HG03060 (cell line): ENCODE measurements around the gene DNAAF9.
A peak's percentile ranks its signal among the peaks of the same experiment; 100 is the strongest.
"Not testable (repeated sequence)": the region's sequence is repeated elsewhere in the genome, so short reads cannot be mapped to it uniquely, and the experiment has no call there.

Experiments
- ATAC-seq: cut with Tn5 transposase; IDR thresholded peaks from one replicate; pipeline ENCODE4 v1.9.1; 2021; ENCODE audit warnings: low read depth, moderate number of reproducible peaks; ENCODE audit not compliant: unreplicated experiment

Gene DNAAF9

GRCh38 chr20:3407040-3407770 is at the start of gene DNAAF9:
Gene DNAAF9, minus strand, starts transcription at chr20:3407669. Its CDS starts 112 bp downstream, at chr20:3407557.
- ATAC-seq: no peak

GRCh38 chr20:3456648-3457047 is 49.2 kb upstream of the DNAAF9 start:
- ATAC-seq: no peak

- ATAC-seq: no peak
Observed at GRCh38 chr20:3454831-3455230, 47.4 kb upstream of the DNAAF9 start.

GRCh38 chr20:3452690-3453089 is 45.2 kb upstream of the DNAAF9 start:
- no peak for ATAC-seq

GRCh38 chr20:3452136-3452535 is 44.7 kb upstream of the DNAAF9 start:
- no peak for ATAC-seq

GRCh38 chr20:3449319-3449718 is 41.9 kb upstream of the DNAAF9 start:
- no peak for ATAC-seq

GRCh38 chr20:3447321-3447720 is 39.9 kb upstream of the DNAAF9 start:
- no peak for ATAC-seq

- ATAC-seq: no peak
Observed at GRCh38 chr20:3446779-3447178, 39.3 kb upstream of the DNAAF9 start.

GRCh38 chr20:3436864-3437574 is 29.6 kb upstream of the DNAAF9 start:
- no peak for ATAC-seq

GRCh38 chr20:3434232-3434631 is 26.8 kb upstream of the DNAAF9 start:
- no peak for ATAC-seq

- ATAC-seq: no peak
Observed at GRCh38 chr20:3433744-3434143, 26.3 kb upstream of the DNAAF9 start.

GRCh38 chr20:3432844-3433243 is 25.4 kb upstream of the DNAAF9 start:
- no peak for ATAC-seq

- no peak for ATAC-seq
Observed at GRCh38 chr20:3431109-3431508, 23.6 kb upstream of the DNAAF9 start.

GRCh38 chr20:3430376-3431069 is 23.1 kb upstream of the DNAAF9 start:
- ATAC-seq: peak; percentile 49

- ATAC-seq: not testable (repeated sequence)
Observed at GRCh38 chr20:3426766-3427165, 19.3 kb upstream of the DNAAF9 start.

- ATAC-seq: no peak
Observed at GRCh38 chr20:3423126-3423525, 15.7 kb upstream of the DNAAF9 start.

GRCh38 chr20:3421985-3422384 is 14.5 kb upstream of the DNAAF9 start:
- ATAC-seq: no peak

GRCh38 chr20:3420211-3420707 is 12.8 kb upstream of the DNAAF9 start:
- ATAC-seq: peak; percentile 91

GRCh38 chr20:3418161-3418560 is 10.7 kb upstream of the DNAAF9 start:
- ATAC-seq: not testable (repeated sequence)

- no peak for ATAC-seq
Observed at GRCh38 chr20:3414122-3414521, 6.7 kb upstream of the DNAAF9 start.

GRCh38 chr20:3413393-3413889 is 6.0 kb upstream of the DNAAF9 start:
- ATAC-seq: no peak
